ENCODE measurements around the gene TRIM5.

Gene TRIM5

GRCh38 chr11:5690216-5690615 is 5.3 kb upstream of the TRIM5 start:
- ATAC-seq: peak; percentile 61

GRCh38 chr11:5689551-5689983 is 4.7 kb upstream of the TRIM5 start, which contains the start of gene TRIM22:
TSS of gene TRIM22 (plus strand) at chr11:5689790. CDS start at chr11:5696233, 6,443 bp downstream.
- no peak for TF ChIP-seq OSR1 (CRISPR knock-in tag; IDR thresholded peaks at IDR 0.05)
- TF ChIP-seq TOX (CRISPR knock-in tag; IDR thresholded peaks at IDR 0.05; ENCODE audit: borderline replicate concordance): no peak
- no peak for TF ChIP-seq ZFP30 (CRISPR knock-in tag; IDR thresholded peaks at IDR 0.05)
- TF ChIP-seq ZFP3 (CRISPR knock-in tag; IDR thresholded peaks at IDR 0.05): no peak
- TF ChIP-seq ZNF8 (CRISPR knock-in tag; IDR thresholded peaks at IDR 0.05): no peak
- TF ChIP-seq GLIS3 (CRISPR knock-in tag; IDR thresholded peaks at IDR 0.05): no peak
- TF ChIP-seq SNAI2 (CRISPR knock-in tag; IDR thresholded peaks at IDR 0.05): no peak
- peak; percentile 48 for ATAC-seq

More at GRCh38 chr11:5690216-5690615, 5.3 kb upstream of the TRIM5 start:
- TF ChIP-seq PPARA (CRISPR knock-in tag; IDR thresholded peaks at IDR 0.05; ENCODE audit: borderline replicate concordance): no peak
- TF ChIP-seq TCF4 (CRISPR knock-in tag; IDR thresholded peaks at IDR 0.05; ENCODE audit: borderline replicate concordance): no peak
- no peak for TF ChIP-seq ZNF70 (CRISPR knock-in tag; IDR thresholded peaks at IDR 0.05)
- no peak for TF ChIP-seq ISL1 (CRISPR knock-in tag; IDR thresholded peaks at IDR 0.05)
- TF ChIP-seq ESRRG (CRISPR knock-in tag; IDR thresholded peaks at IDR 0.05): no peak
- no peak for TF ChIP-seq ZC3H10 (CRISPR knock-in tag; IDR thresholded peaks at IDR 0.05)
- TF ChIP-seq GLIS3 (CRISPR knock-in tag; IDR thresholded peaks at IDR 0.05): no peak
- TF ChIP-seq ZFP3 (CRISPR knock-in tag; IDR thresholded peaks at IDR 0.05): no peak
- TF ChIP-seq ZNF565 (CRISPR knock-in tag; conservative IDR thresholded peaks at IDR 0.05; ENCODE audit: low read depth): no peak
- TF ChIP-seq BACH2 (CRISPR knock-in tag; IDR thresholded peaks at IDR 0.05; ENCODE audit: borderline replicate concordance): no peak
- no peak for TF ChIP-seq ZNF8 (CRISPR knock-in tag; IDR thresholded peaks at IDR 0.05)
- TF ChIP-seq RARB (CRISPR knock-in tag; IDR thresholded peaks at IDR 0.05): no peak
- no peak; the same call in 1 of the 2 replicates for TF ChIP-seq TOX (CRISPR knock-in tag; IDR thresholded peaks at IDR 0.05; ENCODE audit: borderline replicate concordance)
- TF ChIP-seq ZFP30 (CRISPR knock-in tag; IDR thresholded peaks at IDR 0.05): no peak
- no peak for TF ChIP-seq CSDC2 (CRISPR knock-in tag; IDR thresholded peaks at IDR 0.05)
- TF ChIP-seq CREB5 (CRISPR knock-in tag; IDR thresholded peaks at IDR 0.05; ENCODE audit: low read depth): no peak

GRCh38 chr11:5688482-5688881 is 3.6 kb upstream of the TRIM5 start:
- TF ChIP-seq ESRRG (CRISPR knock-in tag; IDR thresholded peaks at IDR 0.05) (no peak), BACH2 (CRISPR knock-in tag; IDR thresholded peaks at IDR 0.05; ENCODE audit: borderline replicate concordance) (no peak), CSRNP3 (CRISPR knock-in tag; IDR thresholded peaks at IDR 0.05) (no peak), OSR1 (CRISPR knock-in tag; IDR thresholded peaks at IDR 0.05) (no peak), ISL1 (CRISPR knock-in tag; IDR thresholded peaks at IDR 0.05) (no peak), ARNTL (CRISPR knock-in tag; IDR thresholded peaks at IDR 0.05; ENCODE audit: borderline replicate concordance, low read depth) (no peak), ZFP30 (CRISPR knock-in tag; IDR thresholded peaks at IDR 0.05) (no peak), CSDC2 (CRISPR knock-in tag; IDR thresholded peaks at IDR 0.05) (no peak), RARB (CRISPR knock-in tag; IDR thresholded peaks at IDR 0.05) (no peak), TSHZ2 (CRISPR knock-in tag; IDR thresholded peaks at IDR 0.05) (no peak), ZNF8 (CRISPR knock-in tag; IDR thresholded peaks at IDR 0.05) (no peak), PPARA (CRISPR knock-in tag; IDR thresholded peaks at IDR 0.05; ENCODE audit: borderline replicate concordance) (no peak), ZNF565 (CRISPR knock-in tag; conservative IDR thresholded peaks at IDR 0.05; ENCODE audit: low read depth) (no peak), POU6F1 (CRISPR knock-in tag; IDR thresholded peaks at IDR 0.05; ENCODE audit: borderline replicate concordance, low read depth) (no peak), ZFP3 (CRISPR knock-in tag; IDR thresholded peaks at IDR 0.05) (no peak), CREB5 (CRISPR knock-in tag; IDR thresholded peaks at IDR 0.05; ENCODE audit: low read depth) (no peak)
- ATAC-seq: no peak
